ENCODE results near the gene HEPACAM.
A peak's percentile ranks its signal among the peaks of the same experiment; 100 is the strongest.

HEPACAM gene

DNA sequence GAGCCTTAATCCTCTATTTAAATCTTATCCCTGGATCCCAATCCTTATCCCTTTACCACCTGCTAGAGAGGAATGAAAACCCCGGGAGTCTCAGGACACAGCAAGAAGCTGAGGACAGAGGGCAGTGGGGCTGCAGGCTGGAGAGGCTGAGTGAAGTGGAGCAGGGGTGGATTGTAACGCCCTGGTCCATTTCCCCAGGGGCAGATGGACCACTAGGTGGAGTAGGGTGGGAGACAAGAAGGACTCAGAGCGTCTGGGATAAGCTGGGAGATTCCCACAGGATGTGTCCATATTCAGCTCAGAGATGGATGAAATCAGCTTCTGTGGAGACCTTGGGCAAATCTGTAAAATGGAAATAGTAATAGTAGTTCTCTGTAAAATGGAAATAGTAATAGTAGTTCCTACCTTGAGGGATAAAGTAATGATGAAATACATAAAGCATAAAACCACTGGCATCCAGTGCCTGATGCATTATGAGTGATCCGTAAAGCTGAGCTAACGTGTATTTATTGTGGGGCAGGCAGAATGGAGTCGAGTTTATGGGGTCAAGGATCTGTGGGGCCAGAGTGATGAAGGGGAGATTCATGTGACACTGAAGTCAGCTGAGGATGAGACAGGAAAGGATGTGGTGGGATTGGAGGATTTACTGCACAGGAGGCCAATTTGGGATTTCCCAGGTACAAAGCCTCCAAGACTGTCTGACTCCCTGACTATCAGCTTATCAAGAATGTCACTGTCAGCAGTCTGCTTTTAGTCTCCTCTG is 36.3 kb downstream of the HEPACAM start:
- peak in 2 of 51 donors; percentile 13 to 56 for DNase-seq

GRCh38 chr11:124898711-124899110 is 37.1 kb downstream of the HEPACAM start:
- peak in 31 of 51 donors; percentile 7 to 72 (median 47) for DNase-seq

- no peak for DNase-seq
Observed at GRCh38 chr11:124898263-124898680, 37.6 kb downstream of the HEPACAM start.

DNA sequence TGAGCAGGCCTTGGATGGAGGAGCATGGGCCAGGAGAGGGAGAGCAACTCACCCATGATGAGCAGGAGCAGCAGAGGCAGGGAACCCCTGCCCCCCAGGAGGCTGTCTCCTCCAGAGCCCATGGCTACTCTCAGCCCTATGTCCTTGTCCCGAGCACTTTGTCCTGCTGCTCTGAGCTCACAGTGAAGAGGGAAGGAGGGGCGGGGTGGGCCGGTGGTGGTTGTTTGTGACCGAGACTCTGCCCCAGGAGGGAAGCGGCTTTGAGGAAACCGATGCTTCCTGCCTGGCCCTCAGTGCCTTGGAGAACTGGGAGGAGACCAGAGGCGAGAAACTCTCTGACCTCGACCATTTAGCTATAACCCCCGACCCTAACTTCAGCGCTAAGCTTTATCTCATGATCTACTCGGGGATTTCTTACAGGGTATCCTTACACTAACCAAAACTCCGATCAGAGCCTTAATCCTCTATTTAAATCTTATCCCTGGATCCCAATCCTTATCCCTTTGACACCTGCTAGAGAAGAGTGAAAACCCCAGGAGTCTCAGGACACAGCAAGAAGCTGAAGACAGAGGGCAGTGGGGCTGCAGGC is 38.1 kb downstream of the HEPACAM start, which contains the start of gene ROBO4:
Gene ROBO4 (minus strand): TSS at position 192 of the 589 bp plus-strand sequence. CDS start 70 bp downstream, at position 122.
- DNase-seq, result peak in 1 of 51 donors; percentile 23

- DNase-seq, result no peak
Observed at GRCh38 chr11:124896821-124897391, 38.9 kb downstream of the HEPACAM start.

DNA sequence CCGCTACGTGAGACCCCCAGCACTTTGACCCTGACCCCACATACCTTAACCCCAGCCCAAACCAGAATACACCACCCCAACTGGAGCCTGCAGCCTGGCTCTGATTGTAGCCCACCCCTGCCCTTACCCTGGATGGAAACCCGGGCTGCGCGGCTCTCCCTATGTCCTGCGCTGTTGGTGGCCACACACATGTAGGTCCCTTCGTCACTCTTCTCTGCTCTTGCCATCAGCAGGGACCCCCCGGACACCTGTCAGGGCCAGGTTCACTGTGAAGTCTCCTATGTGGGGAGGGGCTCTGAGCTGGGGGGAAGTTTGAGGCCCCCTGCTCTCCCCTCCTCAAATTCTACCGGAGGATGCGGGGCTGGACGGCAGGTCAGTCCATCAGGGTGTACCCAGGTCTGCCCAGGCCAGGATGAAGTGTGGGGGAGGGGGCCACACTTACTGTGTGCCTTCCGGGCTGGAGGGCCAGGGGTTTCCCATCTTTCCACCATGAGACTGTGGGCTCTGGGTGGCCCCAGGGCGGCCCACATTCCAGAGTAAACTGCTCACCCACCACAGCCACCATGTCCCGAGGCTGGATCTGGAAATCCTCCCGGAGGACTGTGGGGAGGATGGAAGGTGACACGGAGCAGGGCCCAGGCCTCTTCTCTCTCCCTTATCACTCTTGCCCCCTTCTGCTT is 39.6 kb downstream of the HEPACAM start:
- DNase-seq, result no peak

- DNase-seq, result no peak
Observed at GRCh38 chr11:124895471-124895971, 40.3 kb downstream of the HEPACAM start.

DNA sequence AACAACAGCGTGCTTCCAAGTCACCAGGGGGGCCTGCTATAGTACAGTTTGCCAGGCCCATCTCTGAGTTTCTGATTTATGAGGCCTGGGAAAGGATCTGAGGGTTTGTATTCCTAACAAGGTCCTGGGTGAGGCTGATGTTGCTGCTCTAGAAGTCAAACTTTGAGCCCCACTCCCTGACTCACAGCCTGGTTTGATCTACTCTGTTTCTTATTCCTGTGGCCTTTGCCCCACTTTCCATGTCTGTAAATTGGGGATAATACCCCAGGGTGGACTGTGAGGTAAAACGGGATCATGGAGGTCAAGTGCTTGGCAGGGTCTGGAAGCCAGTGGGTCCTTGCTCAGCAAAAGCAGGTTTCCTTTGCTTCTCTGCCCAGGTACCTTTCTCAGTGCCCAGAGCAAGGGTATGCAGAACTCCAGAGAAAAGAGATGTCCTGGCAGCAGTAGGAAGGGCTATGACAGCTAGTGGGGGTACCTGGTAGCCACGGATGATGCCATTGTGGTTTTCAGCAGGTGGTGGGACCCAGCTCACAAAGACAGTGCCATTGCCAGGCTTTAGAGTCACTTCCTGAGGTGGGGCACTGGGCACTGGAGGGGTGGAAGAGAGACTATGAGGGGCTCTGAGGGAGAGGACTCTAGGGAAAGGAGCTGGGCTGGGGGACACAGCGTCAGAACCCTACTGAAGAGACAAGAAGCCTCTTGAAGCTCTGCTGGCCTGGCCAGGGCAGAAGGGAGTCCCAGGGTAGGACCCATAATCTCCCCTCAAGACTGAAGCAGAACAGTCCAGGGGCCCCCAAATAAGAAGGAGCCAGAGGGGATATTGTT is 41.0 kb downstream of the HEPACAM start:
- DNase-seq, result no peak

- no peak for DNase-seq
Observed at GRCh38 chr11:124893781-124894401, 42.0 kb downstream of the HEPACAM start.

DNA sequence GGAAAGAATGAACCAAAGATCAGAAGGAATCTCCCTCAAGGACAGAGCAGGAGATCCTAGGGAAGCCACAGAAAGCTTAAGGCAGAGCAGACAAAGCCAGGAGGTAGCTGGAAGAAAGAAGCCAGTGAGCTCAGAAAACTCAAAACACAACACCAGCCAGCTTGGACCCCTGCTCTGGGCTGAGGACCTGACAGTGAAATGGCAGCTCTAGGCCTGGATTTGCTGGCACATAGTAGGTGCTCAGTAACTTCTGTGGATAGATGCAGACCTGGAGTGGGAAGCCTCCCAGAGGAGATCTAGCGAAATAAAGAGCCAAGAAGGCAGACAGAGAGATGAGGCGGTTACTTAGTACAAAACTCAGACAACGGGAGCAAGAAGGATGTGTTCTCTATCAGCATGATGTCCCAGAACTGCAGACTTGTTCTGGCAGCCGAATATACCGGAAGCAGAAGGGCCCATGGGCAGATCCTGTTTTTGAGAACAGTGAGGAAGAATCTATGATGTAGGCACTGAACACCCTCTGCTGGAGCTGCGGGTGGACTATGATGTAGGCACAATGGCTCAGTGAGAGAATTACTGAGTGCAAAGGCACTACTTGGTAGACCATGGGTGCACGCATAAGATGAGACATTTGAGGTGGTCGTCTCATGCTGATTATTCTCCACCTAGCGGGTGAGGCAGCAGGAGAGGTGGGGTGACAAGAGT is 42.9 kb downstream of the HEPACAM start:
- peak in 2 of 51 donors; percentile 19 to 26 for DNase-seq

- no peak for DNase-seq
Observed at GRCh38 chr11:124892146-124892545, 43.7 kb downstream of the HEPACAM start.

GRCh38 chr11:124891373-124891861 is 44.4 kb downstream of the HEPACAM start:
- DNase-seq, result no peak

GRCh38 chr11:124890683-124891372 is 45.0 kb downstream of the HEPACAM start:
- DNase-seq, result no peak

DNA sequence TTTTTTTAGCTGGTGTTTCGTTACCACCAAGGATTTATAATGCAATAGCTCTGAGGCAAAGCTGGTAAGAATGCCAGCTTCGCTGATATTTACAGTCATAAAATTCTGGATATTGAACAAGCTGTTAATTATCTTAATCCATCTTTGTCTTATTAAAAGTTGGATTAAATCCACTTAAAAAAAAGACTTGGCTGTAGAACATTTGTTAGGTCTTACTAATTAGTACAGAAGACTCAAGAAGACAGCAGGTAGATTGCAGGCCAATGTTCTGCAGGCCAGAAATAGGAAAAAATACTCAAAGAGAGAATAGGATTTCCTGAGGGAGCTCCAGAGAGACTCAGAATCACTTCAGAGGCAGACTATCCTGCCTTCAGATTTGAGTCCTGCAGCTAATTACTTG is 45.7 kb downstream of the HEPACAM start:
- no peak for DNase-seq

- DNase-seq, result no peak
Observed at GRCh38 chr11:124889191-124890091, 46.4 kb downstream of the HEPACAM start.

GRCh38 chr11:124887667-124888013 is 48.2 kb downstream of the HEPACAM start:
- no peak for DNase-seq

DNA sequence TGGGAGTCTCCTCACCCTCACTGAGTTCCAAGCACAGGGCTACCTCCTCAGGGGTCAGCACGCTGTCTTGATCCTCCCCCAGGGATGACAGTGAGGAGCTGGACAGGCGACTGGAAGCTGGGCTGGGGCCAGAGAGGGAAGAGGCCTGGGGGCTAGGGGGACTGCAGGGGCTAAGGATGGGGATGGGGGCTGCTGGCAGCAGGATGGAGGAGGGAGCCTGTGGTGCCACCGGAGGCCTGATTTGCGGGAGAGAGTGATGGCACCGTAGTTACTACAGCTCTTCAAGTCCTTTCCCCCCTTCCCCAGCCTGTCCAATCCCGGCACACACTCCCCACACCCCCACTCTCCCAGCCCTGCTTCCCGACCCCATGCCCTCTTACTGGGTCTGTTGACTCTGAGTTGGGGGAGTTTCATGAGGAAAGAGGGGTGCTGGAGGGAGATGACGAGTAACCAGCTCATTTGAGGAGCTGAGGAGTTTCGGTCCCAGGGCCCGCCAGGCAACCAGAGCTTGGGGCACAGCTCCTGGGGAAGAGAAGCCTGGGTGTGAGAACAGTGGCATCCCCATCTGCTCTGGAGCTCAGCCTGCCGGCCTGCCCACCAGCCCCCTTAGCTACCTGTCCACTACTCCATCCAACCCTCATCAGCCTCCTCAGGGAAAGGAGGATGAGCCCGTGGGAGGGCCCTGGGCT is 48.7 kb downstream of the HEPACAM start:
- DNase-seq, result no peak
